Measurements from ENCODE around the gene CARM1.
"Not testable (repeated sequence)": the region's sequence is repeated elsewhere in the genome, so short reads cannot be mapped to it uniquely, and the experiment has no call there.

CARM1 gene

DNA sequence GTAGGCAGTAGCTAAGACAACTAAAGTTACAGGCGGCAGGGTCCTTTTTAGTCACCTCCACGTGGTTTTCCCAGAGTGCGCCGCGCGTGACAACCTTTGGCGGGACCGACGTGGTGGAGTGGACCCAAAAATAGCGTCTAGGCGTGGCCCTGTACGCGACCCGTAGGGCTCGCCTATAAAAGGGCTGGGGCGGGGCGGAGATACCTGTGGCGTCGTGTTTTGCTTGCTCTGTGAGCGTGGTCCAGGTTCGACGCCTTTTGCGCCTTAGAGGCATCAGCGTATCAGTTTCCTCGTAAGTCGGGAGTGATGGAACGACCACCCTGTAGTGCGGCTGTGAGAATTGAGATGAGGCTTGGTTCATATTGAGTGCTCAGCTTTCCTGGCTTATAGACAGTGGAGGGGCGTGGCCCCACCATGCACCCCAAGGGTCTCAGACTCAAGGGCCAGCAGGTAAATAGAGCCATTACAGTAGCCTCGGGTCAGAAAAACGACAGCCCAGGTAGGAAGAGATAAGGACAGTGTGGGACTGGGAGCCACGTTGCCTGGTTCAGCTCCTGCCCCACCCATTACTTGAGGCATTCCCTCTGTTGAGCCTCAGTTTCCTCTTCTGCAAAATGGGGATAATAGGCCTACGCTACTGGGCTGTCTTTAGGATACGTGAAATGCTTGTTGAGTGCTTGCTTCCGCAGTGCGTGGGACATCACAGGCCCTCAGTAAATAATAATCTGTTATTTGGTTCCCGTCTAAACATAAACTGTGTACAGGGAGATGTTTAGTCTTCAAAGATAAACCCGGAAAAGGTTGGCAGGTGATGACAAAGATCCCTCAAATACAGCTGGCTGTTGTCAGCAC, 34.6 kb upstream of the CARM1 start:
- Histone ChIP-seq H2AFZ (ENCODE audit: low read depth, low read length, severe bottlenecking) (peak overlapping the region; percentile 84), H3K9me3 (ENCODE audit: insufficient read depth, low read length) (no peaks in the 10 kb centered on the region), H3K9me2 (replicated peaks; ENCODE audit: insufficient read depth, low read length) (no peaks in the 10 kb centered on the region), H3K27ac (ENCODE audit: low read depth, low read length) (peak overlapping the region; percentile 84), H3K4me2 (ENCODE audit: low read depth, low read length, poor library complexity, severe bottlenecking) (peak overlapping the region; percentile 58), H4K20me1 (ENCODE audit: low read depth, low read length) (no peaks in the 10 kb centered on the region), H3K9ac (ENCODE audit: low read length) (peak overlapping the region; percentile 78), H3F3A (ENCODE audit: insufficient read depth) (peaks cover 12% of the 10 kb centered on the region), H3K4me3 (ENCODE audit: insufficient read depth, low read length, poor library complexity, severe bottlenecking) (peak overlapping the region; percentile 62), H3K36me3 (ENCODE audit: low read length) (no peaks in the 10 kb centered on the region), H3K79me2 (ENCODE audit: insufficient read depth, low read length) (no peaks in the 10 kb centered on the region), H3K27me3 (ENCODE audit: low read length) (no peaks in the 10 kb centered on the region)
- TF ChIP-seq EZH2phosphoT487 (conservative IDR thresholded peaks at IDR 0.05; ENCODE audit: low read length) = no peak
- TF ChIP-seq, protein P1, sequence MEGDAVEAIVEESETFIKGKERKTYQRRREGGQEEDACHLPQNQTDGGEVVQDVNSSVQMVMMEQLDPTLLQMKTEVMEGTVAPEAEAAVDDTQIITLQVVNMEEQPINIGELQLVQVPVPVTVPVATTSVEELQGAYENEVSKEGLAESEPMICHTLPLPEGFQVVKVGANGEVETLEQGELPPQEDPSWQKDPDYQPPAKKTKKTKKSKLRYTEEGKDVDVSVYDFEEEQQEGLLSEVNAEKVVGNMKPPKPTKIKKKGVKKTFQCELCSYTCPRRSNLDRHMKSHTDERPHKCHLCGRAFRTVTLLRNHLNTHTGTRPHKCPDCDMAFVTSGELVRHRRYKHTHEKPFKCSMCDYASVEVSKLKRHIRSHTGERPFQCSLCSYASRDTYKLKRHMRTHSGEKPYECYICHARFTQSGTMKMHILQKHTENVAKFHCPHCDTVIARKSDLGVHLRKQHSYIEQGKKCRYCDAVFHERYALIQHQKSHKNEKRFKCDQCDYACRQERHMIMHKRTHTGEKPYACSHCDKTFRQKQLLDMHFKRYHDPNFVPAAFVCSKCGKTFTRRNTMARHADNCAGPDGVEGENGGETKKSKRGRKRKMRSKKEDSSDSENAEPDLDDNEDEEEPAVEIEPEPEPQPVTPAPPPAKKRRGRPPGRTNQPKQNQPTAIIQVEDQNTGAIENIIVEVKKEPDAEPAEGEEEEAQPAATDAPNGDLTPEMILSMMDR (IDR thresholded peaks at IDR 0.05; ENCODE audit: insufficient read depth, low read length, poor library complexity, severe bottlenecking) = no peak

- not testable (repeated sequence) for H3K9me3 ChIP-seq (ENCODE audit: insufficient read depth, low read length); H2AFZ ChIP-seq (ENCODE audit: low read depth, low read length, severe bottlenecking); H3K36me3 ChIP-seq (ENCODE audit: low read length); H4K20me1 ChIP-seq (ENCODE audit: low read depth, low read length); H3K27me3 ChIP-seq (ENCODE audit: low read length); H3K4me2 ChIP-seq (ENCODE audit: low read depth, low read length, poor library complexity, severe bottlenecking); H3K4me3 ChIP-seq (ENCODE audit: insufficient read depth, low read length, poor library complexity, severe bottlenecking); H3K27ac ChIP-seq (ENCODE audit: low read depth, low read length); H3K79me2 ChIP-seq (ENCODE audit: insufficient read depth, low read length); H3K9me2 ChIP-seq (replicated peaks; ENCODE audit: insufficient read depth, low read length); H3K9ac ChIP-seq (ENCODE audit: low read length)
- H3F3A ChIP-seq (ENCODE audit: insufficient read depth) = peaks cover 12% of the 10 kb centered on the region
These were observed 33.7 kb upstream of the CARM1 start for GRCh38 chr19:10837649-10838048.

DNA sequence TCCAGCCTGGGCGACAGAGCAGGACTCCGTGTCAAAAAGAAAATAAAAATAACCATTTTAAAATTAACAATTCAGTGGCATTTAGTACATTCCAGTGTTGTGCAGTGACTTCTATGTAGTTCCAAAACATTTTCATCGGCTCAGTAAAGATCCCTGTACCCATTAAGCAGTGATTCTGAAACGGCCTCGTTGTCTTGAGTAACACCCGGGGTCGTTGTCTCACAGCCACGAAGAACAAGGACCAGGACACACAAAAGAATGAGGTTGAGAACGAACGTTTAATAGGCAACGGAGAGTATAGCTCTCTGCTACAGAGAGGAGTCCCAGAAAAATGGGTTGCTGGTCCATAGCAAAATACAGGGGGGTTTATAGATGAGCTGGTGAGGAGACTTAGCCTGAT, 33.0 kb upstream of the CARM1 start:
- H3K9me2 ChIP-seq (replicated peaks; ENCODE audit: insufficient read depth, low read length) = no peaks in the 10 kb centered on the region
- H4K20me1 ChIP-seq (ENCODE audit: low read depth, low read length) = no peaks in the 10 kb centered on the region
- peaks cover 11% of the 10 kb centered on the region for H3F3A ChIP-seq (ENCODE audit: insufficient read depth)
- no peaks in the 10 kb centered on the region for H3K36me3 ChIP-seq (ENCODE audit: low read length)
- H3K27me3 ChIP-seq (ENCODE audit: low read length) = no peaks in the 10 kb centered on the region; the same call in 1 of the 2 replicates
- H3K79me2 ChIP-seq (ENCODE audit: insufficient read depth, low read length) = no peaks in the 10 kb centered on the region
- no peak overlapping the region for H2AFZ ChIP-seq (ENCODE audit: low read depth, low read length, severe bottlenecking)
- H3K9ac ChIP-seq (ENCODE audit: low read length) = no peak overlapping the region
- no peak overlapping the region for H3K4me3 ChIP-seq (ENCODE audit: insufficient read depth, low read length, poor library complexity, severe bottlenecking)
- TF ChIP-seq EZH2phosphoT487 (conservative IDR thresholded peaks at IDR 0.05; ENCODE audit: low read length) = no peak
- TF ChIP-seq, protein P1 (IDR thresholded peaks at IDR 0.05; ENCODE audit: insufficient read depth, low read length, poor library complexity, severe bottlenecking) = no peak
- no peak overlapping the region for H3K4me2 ChIP-seq (ENCODE audit: low read depth, low read length, poor library complexity, severe bottlenecking)
- no peaks in the 10 kb centered on the region for H3K9me3 ChIP-seq (ENCODE audit: insufficient read depth, low read length)
- no peak overlapping the region for H3K27ac ChIP-seq (ENCODE audit: low read depth, low read length)

Data from SU-DHL-6 (cell line).